ENCODE results near the gene MCM5. TPM values are rescaled to one million over a fixed set of nuclear protein-coding genes. Genes with fewer than 3 reads are reported as not detected.
A peak's percentile ranks its signal among the peaks of the same experiment; 100 is the strongest.

MCM5 gene
- total RNA-seq, 1 experiment from 2014 or later: 112 TPM

- Histone ChIP-seq H3K27ac (ENCODE audit: low read length) (no peak overlapping the region), H3K4me1 (ENCODE audit: insufficient read depth, low read length) (peaks cover 4% of the 10 kb centered on the region), H3K4me2 (ENCODE audit: low read length) (no peak overlapping the region), H3K9ac (ENCODE audit: low read length) (no peak overlapping the region), H3K9me2 (replicated peaks; ENCODE audit: low read length) (no peaks in the 10 kb centered on the region), H3F3A (ENCODE audit: low read length, unreplicated experiment) (no peaks in the 10 kb centered on the region), H3K9me3 (ENCODE audit: low read length) (no peaks in the 10 kb centered on the region), H3K4me3 (ENCODE audit: low read length) (no peak overlapping the region), H4K20me1 (ENCODE audit: low read length) (no peaks in the 10 kb centered on the region), H2AFZ (ENCODE audit: low read length) (no peak overlapping the region), H3K36me3 (ENCODE audit: low read depth, low read length) (no peaks in the 10 kb centered on the region), H3K79me2 (ENCODE audit: low read length) (no peaks in the 10 kb centered on the region), H3K27me3 (ENCODE audit: low read length) (no peaks in the 10 kb centered on the region)
- intact Hi-C loops (cut with micrococcal nuclease): no loop called here
- TF ChIP-seq EZH2 (IDR thresholded peaks at IDR 0.05; ENCODE audit: low read length, unreplicated experiment): no peak
- TF ChIP-seq CTCF (conservative IDR thresholded peaks at IDR 0.05; ENCODE audit: low read depth, low read length): no peak
- no peak for TF ChIP-seq EZH2phosphoT487 (IDR thresholded peaks at IDR 0.05; ENCODE audit: borderline replicate concordance, low read length)
- POLR2A ChIA-PET (ENCODE audit: unreplicated experiment): no interaction called here
- ATAC-seq (no peak), DNase-seq (no peak)
- BruUV-seq (replicated peaks): no TSS peak
- CTCF ChIA-PET: no interaction called here
Measured at GRCh38 chr22:35451592-35451991, 51.7 kb downstream of the MCM5 start.

- Histone ChIP-seq H3K9ac (ENCODE audit: low read length) (no peak overlapping the region), H3K4me1 (ENCODE audit: insufficient read depth, low read length) (no peaks in the 10 kb centered on the region), H3K9me2 (replicated peaks; ENCODE audit: low read length) (no peaks in the 10 kb centered on the region), H4K20me1 (ENCODE audit: low read length) (no peaks in the 10 kb centered on the region), H2AFZ (ENCODE audit: low read length) (no peak overlapping the region), H3K27me3 (ENCODE audit: low read length) (no peaks in the 10 kb centered on the region), H3K4me3 (ENCODE audit: low read length) (no peak overlapping the region), H3K4me2 (ENCODE audit: low read length) (no peak overlapping the region), H3K27ac (ENCODE audit: low read length) (no peak overlapping the region), H3K79me2 (ENCODE audit: low read length) (no peaks in the 10 kb centered on the region), H3K36me3 (ENCODE audit: low read depth, low read length) (no peaks in the 10 kb centered on the region), H3F3A (ENCODE audit: low read length, unreplicated experiment) (no peaks in the 10 kb centered on the region), H3K9me3 (ENCODE audit: low read length) (no peaks in the 10 kb centered on the region)
- TF ChIP-seq EZH2phosphoT487 (IDR thresholded peaks at IDR 0.05; ENCODE audit: borderline replicate concordance, low read length) (no peak), EZH2 (IDR thresholded peaks at IDR 0.05; ENCODE audit: low read length, unreplicated experiment) (no peak), CTCF (conservative IDR thresholded peaks at IDR 0.05; ENCODE audit: low read depth, low read length) (no peak)
- POLR2A ChIA-PET (ENCODE audit: unreplicated experiment): no interaction called here
- CTCF ChIA-PET: interaction anchor here (0.6 kb wide), 1 partner anchor 523 kb away, joined by 6 read pairs; no protein-coding TSS in a partner anchor
- intact Hi-C loops (cut with micrococcal nuclease): no loop called here
- no peak for DNase-seq
- peak; percentile 61 for ATAC-seq
- BruUV-seq (replicated peaks): no TSS peak
Measured at GRCh38 chr22:35452351-35452781, 52.4 kb downstream of the MCM5 start.

- intact Hi-C loops (cut with micrococcal nuclease): no loop called here
- Histone ChIP-seq H3K27ac (ENCODE audit: low read length) (no peak overlapping the region), H3K4me2 (ENCODE audit: low read length) (no peak overlapping the region), H3K36me3 (ENCODE audit: low read depth, low read length) (no peaks in the 10 kb centered on the region), H3K79me2 (ENCODE audit: low read length) (no peaks in the 10 kb centered on the region), H3K9me3 (ENCODE audit: low read length) (no peaks in the 10 kb centered on the region), H3K9ac (ENCODE audit: low read length) (no peak overlapping the region), H3K27me3 (ENCODE audit: low read length) (no peaks in the 10 kb centered on the region), H3K4me3 (ENCODE audit: low read length) (no peak overlapping the region), H4K20me1 (ENCODE audit: low read length) (no peaks in the 10 kb centered on the region), H2AFZ (ENCODE audit: low read length) (no peak overlapping the region), H3K9me2 (replicated peaks; ENCODE audit: low read length) (no peaks in the 10 kb centered on the region), H3K4me1 (ENCODE audit: insufficient read depth, low read length) (no peaks in the 10 kb centered on the region), H3F3A (ENCODE audit: low read length, unreplicated experiment) (no peaks in the 10 kb centered on the region)
- CTCF ChIA-PET: no interaction called here
- ATAC-seq (no peak), DNase-seq (no peak)
- BruUV-seq (replicated peaks): no TSS peak
- POLR2A ChIA-PET (ENCODE audit: unreplicated experiment): no interaction called here
- TF ChIP-seq EZH2phosphoT487 (IDR thresholded peaks at IDR 0.05; ENCODE audit: borderline replicate concordance, low read length): no peak
- TF ChIP-seq EZH2 (IDR thresholded peaks at IDR 0.05; ENCODE audit: low read length, unreplicated experiment): no peak
Measured at GRCh38 chr22:35452810-35453743, 53.1 kb downstream of the MCM5 start.

Data from PC-3 (cell line).